Epithelial cell of proximal tubule (primary cell): ENCODE data around the gene SHISA7. TPM values are rescaled to one million over a fixed set of nuclear protein-coding genes. Genes with fewer than 3 reads are reported as not detected.
"Not testable (repeated sequence)": the region's sequence is repeated elsewhere in the genome, so short reads cannot be mapped to it uniquely, and the experiment has no call there.

ENCODE experiments used
- DNase-seq: peaks from one replicate; pipeline ENCODE4 v3.0.0-alpha.2; 2011; ENCODE audit warnings: low read depth
- H3K4me3 ChIP-seq: 2 replicates; pipeline ENCODE4 v1.5.1; 2011; ENCODE audit warnings: low read depth, mild to moderate bottlenecking, low read length
- total RNA-seq: library from RNA; depleted of rRNA; stranded (reverse); fragments of >200 nt; gene quantifications from 2 replicates; pipeline ENCODE4 v1.2.3, GENCODE V29; 2015
- TF ChIP-seq, protein P1 (sequence below): conservative IDR thresholded peaks from 2 replicates; pipeline ENCODE4 v1.5.1; 2012; ENCODE audit warnings: low read depth, mild to moderate bottlenecking, low read length

The SHISA7 gene
- total RNA-seq, 1 donor from 2014 or later: 0.17 TPM

DNA sequence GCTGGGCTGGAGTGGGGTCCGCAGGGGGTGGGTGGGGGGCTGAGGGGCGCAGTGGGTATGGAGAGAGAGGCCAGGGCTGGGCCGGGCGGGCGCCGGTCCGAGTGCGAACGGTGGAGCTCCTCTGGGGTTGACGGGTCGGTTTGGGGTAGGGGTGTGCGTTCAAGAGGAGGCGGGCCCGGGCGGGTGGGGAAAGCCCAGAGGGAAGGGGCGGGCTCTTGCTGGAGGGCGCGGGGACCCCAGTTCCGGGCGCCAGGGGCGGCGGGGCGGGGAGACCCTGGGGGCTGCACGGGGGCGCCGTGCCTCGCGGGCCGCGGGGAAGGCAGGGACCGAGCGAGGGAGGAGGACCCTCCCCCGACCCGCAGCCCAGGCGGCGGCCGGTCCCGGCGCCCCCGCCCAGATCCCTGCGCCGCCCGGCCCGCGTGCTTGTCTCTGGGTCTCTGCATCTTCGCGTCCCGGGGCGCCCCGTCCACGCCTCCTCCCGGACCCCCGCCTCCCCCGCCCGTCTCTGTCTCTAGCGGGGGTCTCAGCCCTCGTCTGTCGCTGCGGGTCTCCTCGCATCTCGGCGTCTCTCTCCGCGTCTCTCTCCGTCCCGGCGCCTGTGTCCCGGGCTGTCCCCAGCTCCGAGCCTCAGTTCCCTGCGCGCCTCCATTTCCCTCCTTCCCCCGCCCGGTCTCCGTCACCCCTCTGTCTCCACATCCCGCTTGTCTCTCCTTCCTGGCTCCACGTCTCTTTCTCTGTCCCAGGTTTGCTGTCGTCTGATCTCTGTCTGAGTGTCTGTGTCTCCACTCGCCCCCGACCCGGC lies 8.3 kb upstream of the SHISA7 start:
- DNase-seq: no peak
- TF ChIP-seq, protein P1, sequence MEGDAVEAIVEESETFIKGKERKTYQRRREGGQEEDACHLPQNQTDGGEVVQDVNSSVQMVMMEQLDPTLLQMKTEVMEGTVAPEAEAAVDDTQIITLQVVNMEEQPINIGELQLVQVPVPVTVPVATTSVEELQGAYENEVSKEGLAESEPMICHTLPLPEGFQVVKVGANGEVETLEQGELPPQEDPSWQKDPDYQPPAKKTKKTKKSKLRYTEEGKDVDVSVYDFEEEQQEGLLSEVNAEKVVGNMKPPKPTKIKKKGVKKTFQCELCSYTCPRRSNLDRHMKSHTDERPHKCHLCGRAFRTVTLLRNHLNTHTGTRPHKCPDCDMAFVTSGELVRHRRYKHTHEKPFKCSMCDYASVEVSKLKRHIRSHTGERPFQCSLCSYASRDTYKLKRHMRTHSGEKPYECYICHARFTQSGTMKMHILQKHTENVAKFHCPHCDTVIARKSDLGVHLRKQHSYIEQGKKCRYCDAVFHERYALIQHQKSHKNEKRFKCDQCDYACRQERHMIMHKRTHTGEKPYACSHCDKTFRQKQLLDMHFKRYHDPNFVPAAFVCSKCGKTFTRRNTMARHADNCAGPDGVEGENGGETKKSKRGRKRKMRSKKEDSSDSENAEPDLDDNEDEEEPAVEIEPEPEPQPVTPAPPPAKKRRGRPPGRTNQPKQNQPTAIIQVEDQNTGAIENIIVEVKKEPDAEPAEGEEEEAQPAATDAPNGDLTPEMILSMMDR: no peak
- no peak overlapping the region for H3K4me3 ChIP-seq

DNA sequence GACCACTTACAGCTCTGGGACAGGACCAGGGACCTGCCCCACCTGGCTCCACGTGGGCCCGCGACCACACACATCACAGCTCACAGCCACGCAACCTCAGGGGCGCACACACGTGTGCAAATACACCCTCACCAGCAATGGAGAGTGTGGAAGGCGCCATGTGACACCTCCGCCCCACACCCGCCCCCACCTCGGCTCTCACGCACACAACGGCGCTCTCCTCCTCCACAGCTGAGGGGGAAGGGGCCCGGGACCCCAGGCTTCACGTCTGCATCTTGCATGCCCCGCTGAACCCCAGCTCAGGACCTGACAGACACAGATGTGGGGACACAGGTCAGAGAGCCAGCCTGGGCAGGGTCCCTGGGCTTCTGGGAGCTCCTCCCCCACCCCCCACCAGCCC lies 6.4 kb upstream of the SHISA7 start:
- H3K4me3 ChIP-seq: no peak overlapping the region
- TF ChIP-seq, protein P1: no peak
- DNase-seq: no peak

DNA sequence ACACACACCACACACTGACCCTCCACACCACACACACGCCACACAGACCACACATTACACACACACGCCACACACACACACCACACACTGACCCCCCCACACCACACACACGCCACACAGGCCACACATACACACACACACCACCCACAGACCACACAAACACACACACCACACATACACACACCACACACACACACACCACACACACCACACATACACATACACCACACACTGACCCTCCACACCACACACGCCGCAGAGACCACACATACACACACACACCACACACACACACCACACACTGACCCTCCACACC lies 5.0 kb upstream of the SHISA7 start:
- DNase-seq, H3K4me3 ChIP-seq: not testable (repeated sequence)

DNA sequence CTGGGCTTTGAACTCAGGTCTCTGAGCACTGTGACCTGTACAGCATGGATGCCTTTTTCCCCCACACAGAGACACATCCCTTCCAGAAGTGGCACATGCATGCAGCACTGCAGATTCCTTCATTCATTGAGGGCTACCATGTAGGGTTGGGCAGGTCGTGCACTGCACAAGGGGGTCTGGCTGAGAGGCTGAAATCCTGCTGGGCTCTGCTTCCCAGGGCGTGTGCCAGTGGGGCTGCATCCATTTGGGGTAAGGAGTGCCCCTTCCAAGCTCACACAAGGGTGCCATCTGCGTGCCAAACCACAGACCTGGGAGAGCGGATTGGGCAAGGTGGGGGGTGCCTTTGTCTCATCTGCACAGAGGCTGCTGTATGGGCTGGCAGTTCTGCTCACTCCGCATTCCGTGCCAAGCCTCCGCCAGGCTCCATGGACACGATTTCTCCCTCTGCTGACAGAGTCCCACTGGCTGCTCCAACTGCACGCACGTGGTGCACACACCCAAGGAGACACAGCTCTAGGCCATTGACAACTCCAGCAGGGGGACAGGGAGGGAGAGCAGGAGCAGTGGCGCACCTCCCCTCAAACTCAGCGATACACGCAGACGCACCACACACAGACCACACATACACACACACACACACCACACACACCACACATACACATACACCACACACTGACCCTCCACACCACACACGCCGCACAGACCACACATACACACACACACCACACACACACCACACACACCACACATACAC lies 4.5 kb upstream of the SHISA7 start:
- TF ChIP-seq, protein P1: no peak
- DNase-seq: no peak
- no peak overlapping the region for H3K4me3 ChIP-seq

DNA sequence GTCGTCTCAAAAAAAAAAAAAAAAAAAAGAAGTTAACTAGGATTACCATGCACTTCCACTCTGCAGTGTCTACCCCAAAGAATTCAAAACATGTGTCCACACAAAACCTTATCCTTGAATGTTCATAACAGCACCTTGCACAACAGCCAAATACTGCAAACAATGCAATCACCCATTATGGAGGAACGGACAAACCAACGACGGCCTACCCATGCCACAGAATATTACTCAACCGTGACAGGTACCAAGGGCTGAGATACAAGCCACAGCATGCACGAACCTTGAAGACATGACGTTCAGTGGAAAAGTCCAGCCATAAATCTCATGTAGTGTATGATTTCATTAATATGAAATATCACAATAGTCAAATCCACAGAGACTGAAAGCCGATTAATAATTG lies 3.0 kb upstream of the SHISA7 start:
- TF ChIP-seq, protein P1: no peak
- no peak overlapping the region for H3K4me3 ChIP-seq
- DNase-seq: no peak

DNA sequence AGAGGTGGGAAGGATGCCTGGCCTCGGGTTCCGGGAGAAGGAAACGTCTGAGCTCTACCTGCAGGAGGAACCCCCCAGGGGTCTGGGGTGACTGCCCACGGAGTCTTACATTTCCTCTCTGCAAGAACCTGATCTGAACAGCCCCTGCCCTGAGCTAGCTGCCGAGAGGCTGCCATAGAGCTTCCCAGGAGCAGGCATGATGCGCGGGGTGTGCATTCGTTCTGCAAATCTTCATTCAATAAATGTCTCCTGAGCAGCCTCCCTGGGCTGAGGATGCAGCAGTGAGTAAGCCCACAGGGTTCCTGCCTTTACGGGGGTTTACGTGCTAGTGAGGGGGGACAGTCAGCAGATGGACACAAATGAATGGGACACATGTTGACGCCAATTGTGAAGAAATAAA lies 1.5 kb upstream of the SHISA7 start:
- no peak overlapping the region for H3K4me3 ChIP-seq
- TF ChIP-seq, protein P1: no peak
- no peak for DNase-seq

DNA sequence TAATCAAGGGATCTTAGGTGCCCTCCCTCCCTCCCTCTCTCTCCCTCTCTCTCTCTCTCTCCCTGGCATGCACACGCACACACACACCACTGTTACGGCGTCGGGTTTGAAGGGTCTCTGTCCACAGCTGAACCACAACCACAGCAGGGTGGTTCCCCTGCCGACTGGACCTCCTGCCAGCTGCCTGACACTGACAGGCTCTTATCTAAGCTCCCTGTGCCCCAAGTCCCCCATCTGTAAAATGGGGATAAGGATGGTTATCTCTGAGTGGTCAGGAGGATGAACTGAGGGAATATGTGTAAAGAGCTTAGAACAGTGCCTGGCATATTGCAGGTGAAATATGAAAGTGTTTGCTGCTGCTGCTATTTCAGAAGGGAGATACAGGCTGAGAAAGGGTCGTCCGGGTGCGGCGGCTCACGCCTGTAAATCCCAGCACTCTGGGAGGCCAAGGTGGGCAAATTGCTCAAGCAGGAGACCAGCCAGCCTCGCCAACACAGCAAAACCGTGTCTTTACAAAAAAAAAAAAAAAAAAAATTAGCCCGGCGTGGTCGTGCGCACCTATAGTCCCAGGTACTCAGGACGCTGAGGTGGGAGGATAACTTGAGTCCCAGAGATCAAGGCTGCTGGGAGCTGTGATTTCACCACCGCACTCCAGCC lies 852 bp upstream of the SHISA7 start:
- H3K4me3 ChIP-seq: no peak overlapping the region
- DNase-seq: no peak
- TF ChIP-seq, protein P1: no peak
